LNCaP clone FGC (cell line): Measurements from ENCODE around the gene ARPC1A.
"Not testable (repeated sequence)": the region's sequence is repeated elsewhere in the genome, so short reads cannot be mapped to it uniquely, and the experiment has no call there.

ENCODE experiments used
- DNase-seq: peaks from one replicate; pipeline ENCODE4 v3.0.0-alpha.2; 2011; ENCODE audit warnings: low read depth
- H3K4me3 ChIP-seq: 2 replicates; pipeline ENCODE4 v1.5.1; 2011; ENCODE audit warnings: mild to moderate bottlenecking, low read depth, low read length, control low read depth
- TF ChIP-seq, protein P1 (sequence below): IDR thresholded peaks from 2 replicates; pipeline ENCODE4 v1.5.1; 2012; ENCODE audit warnings: mild to moderate bottlenecking; ENCODE audit not compliant: control insufficient read depth, insufficient read depth; ENCODE audit errors: extremely low read depth

ARPC1A gene

DNA sequence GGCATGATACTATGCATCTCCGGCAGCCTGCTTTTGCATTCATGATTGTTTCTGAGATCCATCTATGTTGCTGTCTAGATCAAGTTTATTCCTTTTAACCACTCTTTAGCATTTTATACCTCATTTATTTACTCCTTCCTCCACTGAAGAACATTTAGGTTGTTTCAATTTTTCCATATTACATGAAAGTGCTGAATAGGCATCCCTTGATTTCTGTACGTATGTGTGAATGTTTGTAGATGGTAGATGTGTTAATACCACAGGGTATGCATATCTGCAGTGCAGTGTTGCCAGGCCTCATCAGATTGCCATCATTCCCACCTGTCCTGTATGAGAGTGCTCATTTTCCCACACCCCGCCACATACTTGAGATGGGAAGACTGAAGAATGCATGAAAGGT lies 13.9 kb downstream of the ARPC1A start:
- DNase-seq, result no peak
- no peak overlapping the region for H3K4me3 ChIP-seq
- TF ChIP-seq, protein P1, sequence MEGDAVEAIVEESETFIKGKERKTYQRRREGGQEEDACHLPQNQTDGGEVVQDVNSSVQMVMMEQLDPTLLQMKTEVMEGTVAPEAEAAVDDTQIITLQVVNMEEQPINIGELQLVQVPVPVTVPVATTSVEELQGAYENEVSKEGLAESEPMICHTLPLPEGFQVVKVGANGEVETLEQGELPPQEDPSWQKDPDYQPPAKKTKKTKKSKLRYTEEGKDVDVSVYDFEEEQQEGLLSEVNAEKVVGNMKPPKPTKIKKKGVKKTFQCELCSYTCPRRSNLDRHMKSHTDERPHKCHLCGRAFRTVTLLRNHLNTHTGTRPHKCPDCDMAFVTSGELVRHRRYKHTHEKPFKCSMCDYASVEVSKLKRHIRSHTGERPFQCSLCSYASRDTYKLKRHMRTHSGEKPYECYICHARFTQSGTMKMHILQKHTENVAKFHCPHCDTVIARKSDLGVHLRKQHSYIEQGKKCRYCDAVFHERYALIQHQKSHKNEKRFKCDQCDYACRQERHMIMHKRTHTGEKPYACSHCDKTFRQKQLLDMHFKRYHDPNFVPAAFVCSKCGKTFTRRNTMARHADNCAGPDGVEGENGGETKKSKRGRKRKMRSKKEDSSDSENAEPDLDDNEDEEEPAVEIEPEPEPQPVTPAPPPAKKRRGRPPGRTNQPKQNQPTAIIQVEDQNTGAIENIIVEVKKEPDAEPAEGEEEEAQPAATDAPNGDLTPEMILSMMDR, result no peak

DNA sequence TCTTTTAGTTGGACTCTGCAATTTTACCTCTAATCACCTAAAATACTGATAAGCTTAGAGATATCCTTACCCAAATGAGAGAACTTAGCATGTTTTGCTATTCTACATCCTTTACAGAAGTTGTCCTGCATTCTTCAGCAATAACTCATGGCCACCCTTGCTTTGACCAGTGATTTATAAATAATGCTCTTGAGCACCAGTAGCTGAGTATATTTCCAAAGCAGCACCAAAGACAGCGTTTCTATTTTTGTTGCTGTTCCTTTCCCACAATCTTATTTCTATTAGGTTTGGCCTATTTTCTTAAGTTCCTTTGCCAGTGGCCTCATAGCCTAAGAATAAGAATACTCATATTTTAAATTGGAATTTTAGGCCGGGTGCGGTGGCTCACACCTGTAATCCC lies 15.0 kb downstream of the ARPC1A start:
- TF ChIP-seq, protein P1, result no peak
- H3K4me3 ChIP-seq, result no peak overlapping the region
- DNase-seq, result no peak

DNA sequence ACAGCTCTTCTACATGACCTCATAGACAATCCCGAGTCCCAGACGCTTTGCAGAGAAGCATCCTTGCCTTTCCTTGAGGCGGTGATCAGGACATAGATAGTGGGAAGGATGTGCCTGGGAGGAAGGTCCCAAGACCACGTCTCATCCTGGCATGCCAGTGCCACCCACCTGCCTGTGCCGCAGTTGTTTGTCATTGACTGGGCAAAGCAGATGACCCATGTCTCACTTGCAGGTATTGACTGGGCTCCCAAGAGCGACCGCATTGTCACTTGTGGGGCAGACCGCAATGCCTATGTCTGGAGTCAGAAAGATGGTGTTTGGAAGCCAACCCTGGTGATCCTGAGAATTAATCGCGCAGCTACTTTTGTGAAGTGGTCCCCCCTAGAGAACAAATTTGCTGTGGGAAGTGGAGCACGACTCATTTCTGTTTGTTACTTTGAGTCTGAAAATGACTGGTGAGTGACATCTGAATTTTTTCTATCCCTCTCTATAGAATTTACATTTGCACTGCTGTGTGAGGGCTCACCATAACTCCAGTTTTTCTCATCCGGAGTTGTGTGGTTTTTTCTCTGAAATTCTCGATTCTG lies 18.5 kb downstream of the ARPC1A start:
- DNase-seq, result no peak
- TF ChIP-seq, protein P1, result no peak
- no peak overlapping the region for H3K4me3 ChIP-seq

DNA sequence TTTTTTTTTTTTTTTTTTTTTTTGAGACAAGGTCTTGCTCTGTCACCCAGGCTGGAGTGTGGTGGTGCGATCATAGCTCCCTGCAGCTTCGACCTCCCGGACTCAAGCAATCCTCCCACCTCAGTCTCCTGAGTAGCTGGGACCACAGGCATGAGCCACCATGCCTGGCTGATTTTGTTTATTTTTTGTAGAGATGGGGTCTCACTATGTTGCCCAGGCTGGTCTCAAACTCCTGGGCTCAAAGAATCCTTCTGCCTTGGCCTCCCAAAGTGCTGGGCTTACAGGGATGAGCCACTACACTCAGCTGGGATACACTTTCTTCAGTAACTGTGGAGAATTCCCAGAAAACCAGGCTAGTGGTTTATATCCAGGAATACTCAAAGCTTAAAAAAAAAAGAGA lies 24.9 kb downstream of the ARPC1A start:
- not testable (repeated sequence) for H3K4me3 ChIP-seq, DNase-seq

DNA sequence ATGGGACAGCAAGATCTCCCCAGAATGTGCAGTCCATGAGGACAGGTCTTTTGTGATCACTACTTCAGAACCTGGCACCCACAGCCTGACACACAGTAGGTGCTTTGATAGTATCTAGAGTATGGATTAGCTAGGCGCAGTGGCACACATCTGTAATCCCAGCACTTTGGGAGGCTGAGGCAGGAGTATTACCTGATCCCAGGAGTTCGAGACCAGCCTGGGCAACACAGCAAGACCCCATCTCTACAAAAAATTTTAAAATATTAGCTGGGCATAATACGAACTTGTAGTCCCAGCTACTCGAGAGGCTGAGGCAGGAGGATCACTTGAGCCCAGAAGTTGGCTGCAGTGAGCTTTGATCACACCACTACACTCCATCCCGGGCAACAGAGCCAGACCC lies 26.5 kb downstream of the ARPC1A start:
- no peak for DNase-seq
- TF ChIP-seq, protein P1, result no peak
- no peak overlapping the region for H3K4me3 ChIP-seq

DNA sequence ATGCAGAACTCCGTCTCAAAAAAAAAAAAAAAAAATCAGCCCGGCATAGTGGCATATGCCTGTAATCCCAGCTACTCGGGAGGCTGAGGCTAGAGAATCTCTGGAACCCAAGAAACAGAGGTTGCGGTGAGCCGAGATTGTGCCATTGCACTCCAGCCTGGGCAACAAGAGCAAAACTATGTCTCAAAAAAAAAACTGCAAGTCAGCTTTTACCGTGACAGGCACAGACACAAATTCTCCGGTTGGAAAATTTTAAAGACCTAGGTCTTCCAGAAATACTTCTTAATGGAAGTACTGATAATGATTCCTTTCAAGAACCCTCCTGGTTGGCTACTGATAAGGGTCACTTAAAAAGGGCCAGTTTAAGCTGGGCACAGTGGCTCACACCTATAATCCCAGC lies 29.4 kb downstream of the ARPC1A start:
- DNase-seq, result no peak
- TF ChIP-seq, protein P1, result no peak

DNA sequence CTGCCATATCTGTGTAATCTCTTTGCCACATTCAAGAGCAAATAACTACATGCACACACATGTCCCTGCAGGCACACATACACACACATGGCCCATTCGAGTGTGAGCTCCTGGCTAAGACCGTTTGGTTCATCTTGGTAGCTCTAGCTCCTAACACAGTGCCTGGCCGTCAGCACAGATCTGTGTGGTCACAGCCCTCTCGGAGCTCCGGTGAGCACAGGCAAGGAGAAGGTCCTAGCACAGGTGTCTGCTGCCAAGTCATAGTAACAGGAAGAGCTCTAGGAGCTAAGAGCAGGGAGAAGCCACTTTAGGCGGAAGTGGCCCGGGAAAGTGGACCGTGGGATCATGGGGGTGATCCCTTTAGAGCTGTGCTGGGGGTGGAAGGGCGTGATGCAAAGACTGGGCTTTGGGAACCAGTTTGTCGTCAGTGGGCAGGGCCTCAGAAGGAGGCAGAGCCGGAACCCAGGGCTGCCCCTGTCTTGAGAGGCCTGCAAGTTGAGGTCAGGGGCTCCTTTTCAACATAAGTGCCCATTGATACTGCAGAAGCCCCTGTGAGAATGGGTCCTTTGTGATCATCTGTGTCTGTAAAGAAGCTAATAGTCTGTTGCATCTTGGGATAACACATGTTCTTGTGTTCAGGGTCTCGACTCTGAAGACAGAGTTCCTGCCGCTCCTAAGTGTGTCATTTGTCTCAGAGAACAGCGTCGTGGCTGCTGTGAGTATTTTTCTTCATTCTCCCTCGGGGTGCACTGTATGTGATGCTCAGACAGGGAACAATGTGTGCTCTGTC lies 32.2 kb downstream of the ARPC1A start:
- TF ChIP-seq, protein P1, result no peak
- H3K4me3 ChIP-seq, result no peak overlapping the region
- no peak for DNase-seq

More for the DNA sequence above, 29.4 kb downstream of the ARPC1A start:
- no peak overlapping the region for H3K4me3 ChIP-seq

DNA sequence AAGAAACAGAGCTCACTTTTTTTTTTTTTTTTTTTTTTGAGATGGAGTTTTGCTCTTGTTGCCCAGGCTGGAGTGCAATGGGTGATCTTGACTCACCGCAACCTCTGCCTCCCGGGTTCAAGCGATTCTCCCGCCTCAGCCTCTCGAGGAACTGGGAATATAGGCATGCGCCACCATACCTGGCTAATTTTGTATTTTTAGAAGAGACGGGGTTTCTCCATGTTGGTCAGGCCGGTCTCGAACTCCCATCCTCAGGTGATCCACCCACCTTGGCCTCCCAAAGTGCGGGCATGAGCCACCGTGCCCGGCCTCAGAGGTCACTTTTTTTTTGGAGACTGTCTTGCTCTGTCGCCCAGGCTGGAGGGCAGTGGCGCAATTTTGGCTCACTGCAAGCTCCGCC lies 32.8 kb downstream of the ARPC1A start:
- H3K4me3 ChIP-seq, DNase-seq: not testable (repeated sequence)
